Lower leg skin (tissue), 3 donors: ENCODE data around the gene NTM.

Source experiments
- POLR2A ChIP-seq, 2 donors: fragments of 450-650 bp; IDR thresholded peaks; one replicate each; pipeline ENCODE4 v1.6.1; 2016 to 2017; ENCODE audit warnings: antibody characterized with exemption in 2 of 2, mild to moderate bottlenecking in 1 of 2, moderate library complexity in 1 of 2
- TF ChIP-seq, protein P1 (sequence below), 3 donors: fragments of 450-650 bp; IDR thresholded peaks; one replicate each; pipeline ENCODE4 v1.5.1; 2016; ENCODE audit warnings: antibody characterized with exemption in 3 of 3, mild to moderate bottlenecking in 3 of 3, moderate library complexity in 2 of 3

DNA sequence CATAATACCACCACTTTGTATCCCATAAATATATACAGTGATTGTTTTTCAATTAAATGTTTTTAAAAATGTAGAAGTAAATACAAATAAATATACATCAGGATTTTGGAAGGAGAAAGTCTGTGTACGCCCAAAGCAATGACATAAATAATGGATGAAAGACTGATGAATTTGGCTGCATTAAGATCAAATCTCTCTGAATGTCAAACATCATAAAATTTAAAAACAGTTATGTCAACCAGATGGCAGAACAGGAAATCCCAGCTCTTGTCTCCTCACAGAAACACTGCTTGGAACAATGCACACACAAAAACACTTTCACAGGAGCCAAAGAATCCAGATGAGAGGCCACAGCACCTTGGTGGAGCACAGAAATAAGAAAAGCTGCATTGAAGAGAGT lies 332.9 kb downstream of the NTM start:
- TF ChIP-seq, protein P1, sequence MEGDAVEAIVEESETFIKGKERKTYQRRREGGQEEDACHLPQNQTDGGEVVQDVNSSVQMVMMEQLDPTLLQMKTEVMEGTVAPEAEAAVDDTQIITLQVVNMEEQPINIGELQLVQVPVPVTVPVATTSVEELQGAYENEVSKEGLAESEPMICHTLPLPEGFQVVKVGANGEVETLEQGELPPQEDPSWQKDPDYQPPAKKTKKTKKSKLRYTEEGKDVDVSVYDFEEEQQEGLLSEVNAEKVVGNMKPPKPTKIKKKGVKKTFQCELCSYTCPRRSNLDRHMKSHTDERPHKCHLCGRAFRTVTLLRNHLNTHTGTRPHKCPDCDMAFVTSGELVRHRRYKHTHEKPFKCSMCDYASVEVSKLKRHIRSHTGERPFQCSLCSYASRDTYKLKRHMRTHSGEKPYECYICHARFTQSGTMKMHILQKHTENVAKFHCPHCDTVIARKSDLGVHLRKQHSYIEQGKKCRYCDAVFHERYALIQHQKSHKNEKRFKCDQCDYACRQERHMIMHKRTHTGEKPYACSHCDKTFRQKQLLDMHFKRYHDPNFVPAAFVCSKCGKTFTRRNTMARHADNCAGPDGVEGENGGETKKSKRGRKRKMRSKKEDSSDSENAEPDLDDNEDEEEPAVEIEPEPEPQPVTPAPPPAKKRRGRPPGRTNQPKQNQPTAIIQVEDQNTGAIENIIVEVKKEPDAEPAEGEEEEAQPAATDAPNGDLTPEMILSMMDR (IDR thresholded peaks at IDR 0.05), result no peak
- no peak for TF ChIP-seq POLR2A (IDR thresholded peaks at IDR 0.05)
